Neural cell (in vitro differentiated cells): Measurements from ENCODE around the gene PRR16. TPM values are rescaled to one million over a fixed set of nuclear protein-coding genes. Genes with fewer than 3 reads are reported as not detected.

Source experiments
- H2AFZ ChIP-seq: fragments of 200-600, 300-800 bp; sonication (generic), shearing (Covaris generic); 2 replicates; pipeline ENCODE4 v1.6.0; 2014; ENCODE audit warnings: low read depth, mild to moderate bottlenecking, antibody characterized with exemption, low read length, moderate library complexity
- H3F3A ChIP-seq: fragments of 200-600 bp; shearing (Covaris generic); 2 replicates; pipeline ENCODE4 v1.6.1; 2016; ENCODE audit warnings: mild to moderate bottlenecking, moderate library complexity, mixed read lengths, antibody characterized with exemption, low read length; ENCODE audit not compliant: insufficient read depth, poor library complexity, severe bottlenecking
- H3K27ac ChIP-seq: fragments of 200-600, 300-800 bp; sonication (generic), shearing (Covaris generic); 2 replicates; pipeline ENCODE4 v1.5.1; 2014; ENCODE audit warnings: mild to moderate bottlenecking, low read length, moderate library complexity
- H3K27me3 ChIP-seq: fragments of 300-800, 200-600 bp; sonication (generic), shearing (Covaris generic); 2 replicates; pipeline ENCODE4 v1.6.0; 2014; ENCODE audit warnings: mild to moderate bottlenecking, low read depth, low read length, moderate library complexity; ENCODE audit not compliant: insufficient read depth
- H3K36me3 ChIP-seq: fragments of 300-800, 200-600 bp; sonication (generic), shearing (Covaris generic); 2 replicates; pipeline ENCODE4 v1.5.1; 2014; ENCODE audit warnings: mild to moderate bottlenecking, antibody characterized with exemption, low read length, moderate library complexity; ENCODE audit not compliant: insufficient read depth
- H3K4me2 ChIP-seq: fragments of 300-800, 200-600 bp; sonication (generic), shearing (Covaris generic); 2 replicates; pipeline ENCODE4 v1.6.0; 2014; ENCODE audit warnings: mild to moderate bottlenecking, low read length
- H3K4me3 ChIP-seq: fragments of 300-800, 200-600 bp; sonication (generic), shearing (Covaris generic); 2 replicates; pipeline ENCODE4 v1.5.1; 2014; ENCODE audit warnings: mild to moderate bottlenecking, low read length, moderate library complexity
- H3K79me2 ChIP-seq: fragments of 200-600 bp; shearing (Covaris generic); replicated peaks from 2 replicates; pipeline ENCODE4 v1.6.0; 2014; ENCODE audit warnings: mild to moderate bottlenecking, low read length, moderate library complexity; ENCODE audit not compliant: insufficient read depth
- H3K9ac ChIP-seq: fragments of 300-800, 200-600 bp; sonication (generic), shearing (Covaris generic); 2 replicates; pipeline ENCODE4 v1.6.1; 2016; ENCODE audit warnings: mild to moderate bottlenecking, low read length, mixed read lengths
- H3K9me2 ChIP-seq: fragments of 200-600 bp; shearing (Covaris generic); 2 replicates; pipeline ENCODE4 v1.6.1; 2016; ENCODE audit warnings: mild to moderate bottlenecking, low read length, mixed read lengths; ENCODE audit not compliant: insufficient read depth
- H3K9me3 ChIP-seq: fragments of 200-600, 300-800 bp; sonication (generic), shearing (Covaris generic); 2 replicates; pipeline ENCODE4 v1.6.1; 2016; ENCODE audit warnings: mild to moderate bottlenecking, mixed run types, low read length, moderate library complexity, mixed read lengths
- H4K20me1 ChIP-seq: fragments of 200-600 bp; shearing (Covaris generic); 2 replicates; pipeline ENCODE4 v1.6.1; 2016; ENCODE audit warnings: mild to moderate bottlenecking, mixed run types; ENCODE audit not compliant: insufficient read depth
- EP300 ChIP-seq: fragments of 450-650 bp; conservative IDR thresholded peaks from 2 replicates; pipeline ENCODE4 v1.6.1; 2014; ENCODE audit warnings: antibody characterized with exemption, mild to moderate bottlenecking, moderate library complexity; ENCODE audit not compliant: poor library complexity, severe bottlenecking
- EZH2 ChIP-seq: fragments of 200-600, 300-800 bp; shearing (Covaris generic), sonication (generic); IDR thresholded peaks from 2 replicates; pipeline ENCODE4 v1.6.1; 2014; ENCODE audit warnings: antibody characterized with exemption, low read length, borderline replicate concordance, mild to moderate bottlenecking; ENCODE audit not compliant: insufficient read depth, poor library complexity, severe bottlenecking
- MXI1 ChIP-seq: fragments of 450-650 bp; conservative IDR thresholded peaks from 2 replicates; pipeline ENCODE4 v1.6.1; 2014; ENCODE audit warnings: antibody characterized with exemption, mild to moderate bottlenecking; ENCODE audit not compliant: poor library complexity, severe bottlenecking
- POLR2AphosphoS5 ChIP-seq: IDR thresholded peaks from 2 replicates; pipeline ENCODE4 v1.6.1; 2012
- RAD21 ChIP-seq: fragments of 450-650 bp; conservative IDR thresholded peaks from 2 replicates; pipeline ENCODE4 v1.6.1; 2014; ENCODE audit warnings: antibody characterized with exemption, mild to moderate bottlenecking, moderate library complexity
- SMC3 ChIP-seq: fragments of 450-650 bp; conservative IDR thresholded peaks from 2 replicates; pipeline ENCODE4 v1.6.1; 2014; ENCODE audit warnings: antibody characterized with exemption, mild to moderate bottlenecking, moderate library complexity; ENCODE audit not compliant: poor library complexity
- TAF1 ChIP-seq: IDR thresholded peaks from 2 replicates; pipeline ENCODE4 v1.6.1; 2012; ENCODE audit warnings: low read depth
- polyA plus RNA-seq: library from polyadenylated mRNA; depleted of rRNA; stranded (reverse); fragments of >200 nt; gene quantifications from 2 replicates; pipeline ENCODE4 v1.2.3, GENCODE V29; 2014
- TF ChIP-seq, protein P1 (sequence below): fragments of 450-650 bp; IDR thresholded peaks from 2 replicates; pipeline ENCODE4 v1.5.1; 2014; ENCODE audit warnings: antibody characterized with exemption, mild to moderate bottlenecking, moderate library complexity; ENCODE audit not compliant: poor library complexity, severe bottlenecking
- TF ChIP-seq, protein P2 (sequence below): IDR thresholded peaks from 2 replicates; pipeline ENCODE4 v1.6.1; 2012; ENCODE audit warnings: borderline replicate concordance

PRR16 gene
- polyA plus RNA-seq, 1 donor from 2014 or later = 1.7 TPM

DNA sequence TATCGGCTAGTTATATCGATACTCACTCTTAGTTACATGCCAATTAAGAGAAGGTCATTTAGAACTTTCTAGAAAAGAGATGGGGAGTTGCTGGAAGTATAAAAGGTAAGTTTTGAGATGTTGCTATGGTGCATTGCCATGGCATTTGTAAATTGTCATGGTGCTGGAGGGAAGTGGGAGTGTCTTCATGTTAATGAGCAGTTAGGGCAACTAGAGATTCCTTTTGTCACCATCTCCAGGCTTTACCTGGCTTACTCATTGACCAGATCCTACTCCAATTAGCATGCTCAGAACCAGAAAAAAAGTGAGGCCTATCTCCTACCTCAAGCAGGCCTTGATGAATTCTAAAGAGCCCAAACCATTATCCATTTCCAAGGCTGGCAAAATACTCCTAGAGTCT is 82.8 kb downstream of the PRR16 start:
- Histone ChIP-seq H3F3A (no peaks in the 10 kb centered on the region), H3K9me3 (no peaks in the 10 kb centered on the region), H3K27ac (no peak overlapping the region), H2AFZ (no peak overlapping the region), H3K27me3 (no peaks in the 10 kb centered on the region), H3K36me3 (no peaks in the 10 kb centered on the region), H3K4me3 (no peak overlapping the region), H3K9ac (no peak overlapping the region), H4K20me1 (no peaks in the 10 kb centered on the region), H3K9me2 (no peaks in the 10 kb centered on the region), H3K4me2 (no peak overlapping the region), H3K79me2 (no peaks in the 10 kb centered on the region)
- no peak for TF ChIP-seq TAF1
- TF ChIP-seq, protein P1, sequence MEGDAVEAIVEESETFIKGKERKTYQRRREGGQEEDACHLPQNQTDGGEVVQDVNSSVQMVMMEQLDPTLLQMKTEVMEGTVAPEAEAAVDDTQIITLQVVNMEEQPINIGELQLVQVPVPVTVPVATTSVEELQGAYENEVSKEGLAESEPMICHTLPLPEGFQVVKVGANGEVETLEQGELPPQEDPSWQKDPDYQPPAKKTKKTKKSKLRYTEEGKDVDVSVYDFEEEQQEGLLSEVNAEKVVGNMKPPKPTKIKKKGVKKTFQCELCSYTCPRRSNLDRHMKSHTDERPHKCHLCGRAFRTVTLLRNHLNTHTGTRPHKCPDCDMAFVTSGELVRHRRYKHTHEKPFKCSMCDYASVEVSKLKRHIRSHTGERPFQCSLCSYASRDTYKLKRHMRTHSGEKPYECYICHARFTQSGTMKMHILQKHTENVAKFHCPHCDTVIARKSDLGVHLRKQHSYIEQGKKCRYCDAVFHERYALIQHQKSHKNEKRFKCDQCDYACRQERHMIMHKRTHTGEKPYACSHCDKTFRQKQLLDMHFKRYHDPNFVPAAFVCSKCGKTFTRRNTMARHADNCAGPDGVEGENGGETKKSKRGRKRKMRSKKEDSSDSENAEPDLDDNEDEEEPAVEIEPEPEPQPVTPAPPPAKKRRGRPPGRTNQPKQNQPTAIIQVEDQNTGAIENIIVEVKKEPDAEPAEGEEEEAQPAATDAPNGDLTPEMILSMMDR = no peak
- TF ChIP-seq RAD21 = no peak
- TF ChIP-seq MXI1 = no peak
- no peak for TF ChIP-seq POLR2AphosphoS5
- TF ChIP-seq, protein P2, sequence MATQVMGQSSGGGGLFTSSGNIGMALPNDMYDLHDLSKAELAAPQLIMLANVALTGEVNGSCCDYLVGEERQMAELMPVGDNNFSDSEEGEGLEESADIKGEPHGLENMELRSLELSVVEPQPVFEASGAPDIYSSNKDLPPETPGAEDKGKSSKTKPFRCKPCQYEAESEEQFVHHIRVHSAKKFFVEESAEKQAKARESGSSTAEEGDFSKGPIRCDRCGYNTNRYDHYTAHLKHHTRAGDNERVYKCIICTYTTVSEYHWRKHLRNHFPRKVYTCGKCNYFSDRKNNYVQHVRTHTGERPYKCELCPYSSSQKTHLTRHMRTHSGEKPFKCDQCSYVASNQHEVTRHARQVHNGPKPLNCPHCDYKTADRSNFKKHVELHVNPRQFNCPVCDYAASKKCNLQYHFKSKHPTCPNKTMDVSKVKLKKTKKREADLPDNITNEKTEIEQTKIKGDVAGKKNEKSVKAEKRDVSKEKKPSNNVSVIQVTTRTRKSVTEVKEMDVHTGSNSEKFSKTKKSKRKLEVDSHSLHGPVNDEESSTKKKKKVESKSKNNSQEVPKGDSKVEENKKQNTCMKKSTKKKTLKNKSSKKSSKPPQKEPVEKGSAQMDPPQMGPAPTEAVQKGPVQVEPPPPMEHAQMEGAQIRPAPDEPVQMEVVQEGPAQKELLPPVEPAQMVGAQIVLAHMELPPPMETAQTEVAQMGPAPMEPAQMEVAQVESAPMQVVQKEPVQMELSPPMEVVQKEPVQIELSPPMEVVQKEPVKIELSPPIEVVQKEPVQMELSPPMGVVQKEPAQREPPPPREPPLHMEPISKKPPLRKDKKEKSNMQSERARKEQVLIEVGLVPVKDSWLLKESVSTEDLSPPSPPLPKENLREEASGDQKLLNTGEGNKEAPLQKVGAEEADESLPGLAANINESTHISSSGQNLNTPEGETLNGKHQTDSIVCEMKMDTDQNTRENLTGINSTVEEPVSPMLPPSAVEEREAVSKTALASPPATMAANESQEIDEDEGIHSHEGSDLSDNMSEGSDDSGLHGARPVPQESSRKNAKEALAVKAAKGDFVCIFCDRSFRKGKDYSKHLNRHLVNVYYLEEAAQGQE = no peak
- TF ChIP-seq EZH2 = no peak
- no peak for TF ChIP-seq EP300
- TF ChIP-seq SMC3 = no peak

- H3K27ac ChIP-seq = no peak overlapping the region
- H2AFZ ChIP-seq = no peak overlapping the region
- H3K9me2 ChIP-seq = no peaks in the 10 kb centered on the region
- no peaks in the 10 kb centered on the region for H3K79me2 ChIP-seq
- no peaks in the 10 kb centered on the region for H3K9me3 ChIP-seq
- H3K4me3 ChIP-seq = no peak overlapping the region
- H3K36me3 ChIP-seq = no peaks in the 10 kb centered on the region
- H3K9ac ChIP-seq = no peak overlapping the region
- TF ChIP-seq TAF1 (no peak), RAD21 (no peak), MXI1 (no peak), SMC3 (no peak), EZH2 (no peak), EP300 (no peak)
- TF ChIP-seq, protein P1 = no peak
- TF ChIP-seq, protein P2 = no peak
- no peaks in the 10 kb centered on the region for H3F3A ChIP-seq
- H3K27me3 ChIP-seq = no peaks in the 10 kb centered on the region
- H4K20me1 ChIP-seq = no peaks in the 10 kb centered on the region
- no peak overlapping the region for H3K4me2 ChIP-seq
These were observed 86.3 kb downstream of the PRR16 start for GRCh38 chr5:120550358-120550757.
